ENCODE data around the gene CPNE7.
"Not testable (repeated sequence)": the region's sequence is repeated elsewhere in the genome, so short reads cannot be mapped to it uniquely, and the experiment has no call there.

The CPNE7 gene

GRCh38 chr16:89567656-89568594, 7.6 kb upstream of the CPNE7 start:
- DNase-seq, result no peak

- no peak for DNase-seq
Observed at GRCh38 chr16:89569506-89570341, 5.8 kb upstream of the CPNE7 start.

GRCh38 chr16:89570342-89570923, 5.1 kb upstream of the CPNE7 start:
- no peak for DNase-seq

- not testable (repeated sequence) for DNase-seq
Observed at GRCh38 chr16:89570983-89571598, 4.5 kb upstream of the CPNE7 start.

GRCh38 chr16:89571636-89572035, 3.9 kb upstream of the CPNE7 start:
- DNase-seq, result no peak

GRCh38 chr16:89572073-89572484, 3.5 kb upstream of the CPNE7 start:
- peak in 1 of 6 experiments; percentile 19 for DNase-seq

- DNase-seq, result no peak
Observed at GRCh38 chr16:89572485-89573205, 2.9 kb upstream of the CPNE7 start.

GRCh38 chr16:89573826-89574680, 1.5 kb upstream of the CPNE7 start:
- DNase-seq, result no peak

- peak in 3 of 6 experiments; percentile 14 to 27 (median 18) for DNase-seq
Observed at GRCh38 chr16:89574681-89575246, 794 bp upstream of the CPNE7 start.

- no peak for DNase-seq
Observed at GRCh38 chr16:89576153-89577054, 846 bp downstream of the CPNE7 start.

- no peak for DNase-seq
Observed at GRCh38 chr16:89577055-89577759, 1.6 kb downstream of the CPNE7 start.

GRCh38 chr16:89579351-89579750, 3.8 kb downstream of the CPNE7 start:
- DNase-seq, result no peak

- no peak for DNase-seq
Observed at GRCh38 chr16:89581045-89581695, 5.6 kb downstream of the CPNE7 start.

GRCh38 chr16:89581861-89582563, 6.5 kb downstream of the CPNE7 start:
- DNase-seq, result no peak

GRCh38 chr16:89582614-89583196, 7.1 kb downstream of the CPNE7 start:
- no peak for DNase-seq

GRCh38 chr16:89583197-89583894, 7.8 kb downstream of the CPNE7 start:
- no peak for DNase-seq

Data from stimulated activated naive CD4-positive, alpha-beta T cell (primary cell).